Measurements from ENCODE around the gene SPTB.

SPTB gene

DNA sequence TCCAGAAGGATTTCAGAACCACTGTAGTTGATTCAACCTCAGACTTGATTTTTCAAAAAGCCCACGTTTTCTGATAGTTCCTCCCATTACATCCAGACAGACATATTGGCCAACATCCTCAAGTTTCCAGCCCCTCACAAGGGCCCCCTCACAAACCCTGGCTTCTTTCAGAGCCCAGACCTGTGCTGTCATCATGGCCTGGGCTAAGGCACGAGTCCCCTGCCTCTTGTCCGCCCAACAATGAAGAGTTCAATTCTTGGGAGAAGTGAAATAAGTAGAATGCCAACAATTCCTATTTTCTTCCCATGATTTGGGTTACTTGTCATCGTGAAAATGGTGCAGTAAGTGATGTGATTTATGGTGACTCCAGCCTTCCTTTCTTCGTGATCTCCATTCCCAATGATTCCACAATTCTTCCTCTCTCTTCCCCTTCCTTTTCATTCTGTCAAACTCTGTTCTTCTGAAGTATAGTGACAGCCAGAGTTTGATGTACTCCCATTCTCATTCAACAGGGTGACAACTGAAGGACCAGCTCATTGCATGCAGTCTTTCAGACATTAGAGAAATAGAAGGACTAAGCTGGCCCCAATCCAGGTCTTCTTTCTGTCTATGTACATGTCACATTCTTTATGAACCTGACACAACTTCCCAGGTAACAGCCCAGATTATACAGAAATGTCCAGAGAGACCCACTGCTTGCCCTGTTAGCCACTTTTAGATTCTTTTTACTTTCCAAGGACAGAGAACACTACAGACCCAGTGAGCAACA lies 29.2 kb downstream of the SPTB start:
- no peak for DNase-seq (ENCODE audit: low read depth in 2 of 2)

DNA sequence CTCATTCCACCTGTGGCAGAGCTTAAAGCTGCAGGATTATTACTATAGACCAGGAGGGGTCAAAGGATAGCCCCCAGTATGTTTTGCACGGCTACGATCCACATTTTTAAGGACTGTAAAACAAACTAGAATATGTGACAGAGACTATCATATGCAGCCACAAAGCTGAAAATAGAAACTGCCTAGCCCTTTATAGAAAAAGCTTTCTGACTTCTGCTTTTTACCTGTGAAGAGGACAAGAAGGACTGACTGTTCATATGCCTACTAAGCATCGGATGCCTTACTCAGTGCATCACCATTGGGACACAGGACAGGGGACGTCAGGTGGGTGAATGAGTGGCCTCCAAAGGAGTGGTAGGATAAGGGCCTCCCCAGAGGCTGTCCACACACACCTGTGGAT lies 29.8 kb downstream of the SPTB start:
- DNase-seq (ENCODE audit: low read depth in 2 of 2) = no peak

DNA sequence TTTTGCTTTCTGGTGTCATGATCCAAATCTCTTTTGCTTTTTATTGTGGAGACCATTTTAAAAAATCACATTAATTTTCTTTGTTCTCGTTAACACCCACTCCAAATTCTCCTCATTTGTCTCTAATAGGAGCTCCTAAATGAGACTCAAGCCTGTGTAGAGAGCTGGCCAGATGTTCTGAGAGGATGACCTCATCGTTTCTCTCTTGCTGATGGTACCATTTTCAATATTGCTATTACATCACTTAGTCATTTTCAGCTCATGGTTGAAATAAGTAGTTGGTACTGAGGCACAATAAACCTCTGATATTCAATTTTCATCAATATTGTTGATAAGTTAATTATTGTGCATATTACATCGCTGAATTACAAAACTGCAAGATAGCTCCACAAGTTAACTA lies 31.5 kb downstream of the SPTB start:
- no peak for DNase-seq (ENCODE audit: low read depth in 2 of 2)

DNA sequence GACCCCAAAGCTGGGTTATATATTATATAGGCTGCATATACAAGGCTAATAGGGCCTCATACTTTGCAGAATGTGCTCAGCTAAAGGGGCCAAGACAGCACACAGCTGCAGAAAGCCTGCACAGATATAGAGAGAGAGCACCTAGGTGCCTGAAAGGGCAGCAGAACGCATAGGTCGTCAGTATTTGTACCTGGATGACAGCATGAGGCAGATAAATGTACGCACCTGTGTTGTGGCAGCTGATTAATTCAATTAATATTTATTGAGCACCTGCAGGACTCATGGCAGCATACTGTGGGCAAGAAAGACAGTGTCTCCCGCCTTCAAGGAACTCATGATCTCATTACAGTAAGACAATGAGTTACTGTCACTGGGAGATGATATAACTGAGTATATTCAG lies 33.4 kb downstream of the SPTB start:
- no peak for DNase-seq (ENCODE audit: low read depth in 2 of 2)

DNA sequence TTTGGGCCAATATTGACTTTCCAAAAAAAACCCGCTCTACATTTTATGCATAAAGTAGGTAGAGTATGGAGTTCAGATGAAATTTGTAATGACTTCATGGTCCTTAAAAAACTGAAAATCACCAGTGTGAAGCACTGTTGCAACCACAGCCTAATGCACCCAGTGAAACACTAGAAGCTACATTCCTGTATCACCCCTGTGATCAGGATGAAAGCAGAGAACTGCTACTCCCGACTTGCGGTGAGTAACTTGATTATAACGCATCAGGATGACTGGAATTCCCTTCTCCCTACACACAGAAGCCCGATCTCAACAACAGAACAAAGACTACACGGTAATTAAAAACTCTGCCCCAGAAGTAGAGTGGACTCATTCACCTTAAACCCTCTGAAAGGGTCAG lies 33.8 kb downstream of the SPTB start:
- no peak for DNase-seq (ENCODE audit: low read depth in 2 of 2)

DNA sequence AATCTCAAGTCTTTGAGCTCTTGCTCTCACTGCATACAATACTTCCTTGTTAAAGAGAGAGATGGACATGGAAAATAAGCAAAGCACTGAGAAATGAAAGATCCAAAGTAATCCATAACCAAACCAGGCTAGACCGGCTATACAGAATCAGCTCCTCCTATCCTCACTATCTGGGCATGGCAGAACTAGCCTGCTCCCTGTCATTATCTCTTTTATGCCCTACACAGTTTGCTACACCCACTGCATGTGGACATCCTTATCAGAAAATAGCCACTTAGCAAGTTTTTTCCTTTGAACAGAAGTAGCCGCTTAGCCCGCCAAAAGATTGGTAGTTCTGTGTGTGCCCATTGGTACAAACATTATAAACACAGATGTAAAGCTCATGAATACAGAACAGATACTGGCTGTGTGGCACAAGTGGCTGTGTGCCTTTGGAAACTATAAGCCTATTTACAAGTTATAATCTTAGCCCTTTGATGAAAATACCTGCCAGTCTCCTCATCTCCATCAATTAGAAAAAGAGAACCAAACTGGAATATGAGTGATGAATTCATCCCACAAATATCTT lies 34.7 kb downstream of the SPTB start:
- DNase-seq (ENCODE audit: low read depth in 2 of 2) = no peak

DNA sequence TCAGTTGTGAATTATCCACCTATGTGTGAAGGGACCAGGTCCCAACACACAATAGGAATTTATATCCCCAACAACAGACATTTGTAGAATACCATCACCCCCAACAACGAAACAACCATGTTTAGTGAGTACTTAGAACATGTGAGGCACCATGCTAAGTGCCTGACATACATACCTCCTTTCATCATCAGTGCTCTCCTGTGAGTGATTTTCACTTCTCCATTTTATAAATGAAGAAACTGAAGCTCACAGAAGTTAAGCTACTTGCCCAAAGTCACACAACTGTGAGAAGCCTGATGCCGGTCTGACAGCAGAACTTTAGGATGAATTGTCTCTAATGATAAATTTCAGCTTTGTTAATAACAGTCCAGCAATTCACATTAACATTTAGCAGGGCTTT lies 35.4 kb downstream of the SPTB start:
- DNase-seq (ENCODE audit: low read depth in 2 of 2) = no peak

DNA sequence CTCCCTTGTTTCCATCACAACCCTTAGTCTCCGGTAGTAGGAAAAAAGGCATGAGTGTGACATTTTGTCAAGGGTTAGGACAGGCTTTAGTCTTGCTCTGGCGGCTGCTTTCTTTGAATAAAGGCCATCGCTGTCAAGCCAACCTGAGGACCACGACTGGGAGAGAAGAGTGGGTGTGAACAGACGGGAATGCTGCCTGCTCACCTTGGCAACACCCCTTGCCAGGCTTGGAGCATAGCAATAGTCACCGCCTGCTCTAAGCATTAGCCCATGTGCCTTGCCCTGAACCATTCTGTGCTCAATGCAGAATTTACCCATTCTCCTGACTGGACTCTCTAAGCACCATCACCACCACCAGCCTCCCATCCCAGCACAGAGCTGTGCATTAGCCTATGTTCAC lies 36.2 kb downstream of the SPTB start:
- DNase-seq (ENCODE audit: low read depth in 2 of 2) = no peak

DNA sequence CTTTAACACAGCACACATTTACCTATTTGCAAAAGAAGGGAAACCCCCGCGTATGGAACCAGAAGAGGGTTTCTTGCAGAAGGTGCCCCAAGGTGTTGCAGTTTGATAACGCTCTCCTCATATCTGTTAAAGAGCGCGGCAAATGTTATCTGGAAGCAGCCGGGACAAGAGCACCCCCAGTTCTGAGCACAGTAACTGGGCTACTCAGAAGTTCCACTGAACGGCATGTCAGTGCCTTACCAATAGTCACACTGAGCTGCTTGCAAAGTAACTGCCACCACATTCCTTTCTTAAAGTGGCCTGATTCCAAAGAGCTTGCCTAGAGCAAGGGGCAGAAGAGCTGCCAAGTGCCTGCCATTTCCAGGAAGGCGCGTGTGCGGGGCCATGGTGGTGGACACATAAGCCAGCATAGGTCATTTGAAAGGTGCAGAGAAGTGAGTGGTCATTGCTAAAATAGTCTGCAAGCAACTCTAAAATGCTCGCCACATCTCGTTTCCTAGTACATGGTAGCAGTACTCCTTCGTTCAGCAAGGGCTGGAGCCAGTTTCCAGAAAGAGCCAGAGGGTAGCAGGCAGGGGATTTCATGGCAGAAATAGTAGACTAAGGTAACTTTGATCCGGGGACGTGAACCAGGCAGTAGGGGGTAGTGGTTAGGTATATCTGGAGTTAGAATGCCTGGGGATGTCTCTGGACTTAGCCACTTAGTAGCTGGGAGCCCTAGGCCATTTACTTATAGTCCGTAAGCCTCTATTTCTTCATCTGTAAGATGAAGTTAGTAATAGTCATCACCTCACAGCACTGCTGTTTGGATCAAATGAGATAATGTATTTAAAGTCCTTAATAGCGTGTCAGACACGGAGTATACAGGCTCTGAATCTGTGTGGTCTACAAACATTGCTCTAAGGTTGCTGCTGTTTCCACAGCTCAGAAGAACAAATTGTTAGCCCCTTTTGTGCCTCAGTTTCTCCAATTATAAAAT lies 37.6 kb downstream of the SPTB start:
- no peak for DNase-seq (ENCODE audit: low read depth in 2 of 2)

DNA sequence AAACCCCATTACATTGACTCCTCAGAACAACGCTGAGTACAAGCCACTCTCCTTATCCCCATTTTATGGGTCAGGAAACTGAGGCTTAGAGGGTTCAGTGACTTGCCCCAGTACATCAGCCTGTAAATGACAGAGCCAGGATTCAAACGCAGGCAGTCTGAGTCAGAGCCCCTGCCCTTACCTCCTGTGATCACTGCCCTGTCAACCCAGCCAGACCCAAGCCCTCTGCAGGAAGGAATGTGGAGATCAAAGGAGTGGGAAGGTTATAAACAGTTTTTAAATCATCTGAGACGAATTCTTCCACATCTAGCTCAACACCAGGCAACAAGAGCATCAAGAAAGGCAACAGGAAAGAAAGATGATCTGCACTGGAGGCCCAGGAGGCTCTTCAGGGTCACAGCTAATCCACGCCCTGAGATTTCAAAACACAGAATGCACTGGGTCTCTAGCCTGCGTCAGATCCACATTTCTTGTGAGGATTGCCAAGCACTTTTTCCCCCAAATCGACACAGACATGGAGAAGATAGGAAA lies 38.5 kb downstream of the SPTB start:
- no peak for DNase-seq (ENCODE audit: low read depth in 2 of 2)

DNA sequence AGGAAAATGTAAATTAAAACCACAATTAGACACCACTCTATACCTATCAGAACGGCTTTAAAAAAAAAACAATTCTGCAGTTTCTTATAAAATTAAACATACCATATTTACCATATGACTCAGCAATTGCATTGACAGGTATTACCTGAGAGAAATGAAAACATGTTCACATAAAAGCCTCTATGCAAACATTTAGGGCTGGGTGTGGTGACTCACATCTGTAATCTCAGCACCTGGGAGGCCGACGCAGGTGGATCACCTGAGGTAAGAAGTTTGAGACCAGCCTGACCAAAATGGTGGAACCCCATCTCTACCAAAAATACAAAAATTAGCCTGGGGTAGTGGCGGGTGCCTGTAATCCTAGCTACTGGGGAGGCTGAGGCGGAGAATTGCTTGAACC lies 41.1 kb downstream of the SPTB start:
- no peak for DNase-seq (ENCODE audit: low read depth in 2 of 2)

DNA sequence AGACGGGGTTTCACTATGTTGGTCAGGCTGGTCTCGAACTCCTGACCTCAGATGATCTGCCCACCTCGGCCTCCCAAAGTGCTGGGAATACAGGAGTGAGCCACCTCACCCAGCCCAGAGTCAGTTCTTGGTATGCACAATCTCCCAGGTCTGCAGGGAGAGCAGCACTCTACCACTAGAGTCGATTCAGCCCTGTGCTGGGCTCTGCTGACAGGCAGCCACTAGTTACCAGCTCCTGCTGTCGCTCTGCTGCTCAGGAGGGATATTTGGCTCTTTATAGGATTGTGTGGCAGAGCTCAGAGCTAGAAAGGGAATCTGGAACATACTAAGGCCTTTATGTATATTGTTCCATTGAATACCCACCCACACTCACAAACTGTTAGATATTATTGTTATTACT lies 44.3 kb downstream of the SPTB start:
- no peak for DNase-seq (ENCODE audit: low read depth in 2 of 2)

DNA sequence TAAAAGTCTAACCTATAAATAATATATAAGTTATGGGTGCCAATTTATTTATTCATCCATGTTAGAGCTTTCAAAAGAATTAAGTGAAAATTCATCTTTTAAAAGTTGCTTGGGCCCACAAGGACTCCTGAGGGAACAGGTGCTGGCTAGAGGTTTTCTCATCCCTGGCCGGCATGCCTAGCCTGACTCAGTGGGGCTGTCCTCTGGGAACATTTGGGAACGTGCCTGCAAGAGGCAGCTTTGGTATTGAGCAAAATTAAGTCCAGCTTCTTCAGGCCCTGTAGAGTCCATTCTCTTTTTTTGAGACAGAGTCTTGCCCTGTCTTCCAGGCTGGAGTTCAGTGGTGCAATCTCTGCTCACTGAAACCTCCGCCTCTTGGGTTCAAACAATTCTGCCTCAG lies 44.7 kb downstream of the SPTB start:
- no peak for DNase-seq (ENCODE audit: low read depth in 2 of 2)

DNA sequence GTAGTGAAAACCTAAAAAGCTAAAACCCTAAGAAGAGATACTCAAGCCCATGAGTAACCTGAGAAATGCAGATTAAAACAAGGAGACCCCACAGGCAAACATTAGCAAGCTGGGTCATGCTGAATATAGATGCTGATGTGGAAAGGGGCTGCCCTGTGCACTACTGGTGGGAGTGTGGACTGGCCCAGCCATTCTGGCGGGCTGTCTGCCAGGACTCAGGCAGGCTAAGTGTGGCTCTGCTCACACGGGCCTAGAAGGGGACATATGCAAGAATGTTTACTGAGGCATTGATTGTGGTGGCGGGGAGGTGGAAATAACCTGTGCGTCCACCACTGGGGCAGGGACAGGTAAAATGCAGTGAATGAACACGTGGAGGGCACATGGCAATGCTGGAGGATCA lies 48.3 kb downstream of the SPTB start:
- DNase-seq (ENCODE audit: low read depth in 2 of 2) = no peak

DNA sequence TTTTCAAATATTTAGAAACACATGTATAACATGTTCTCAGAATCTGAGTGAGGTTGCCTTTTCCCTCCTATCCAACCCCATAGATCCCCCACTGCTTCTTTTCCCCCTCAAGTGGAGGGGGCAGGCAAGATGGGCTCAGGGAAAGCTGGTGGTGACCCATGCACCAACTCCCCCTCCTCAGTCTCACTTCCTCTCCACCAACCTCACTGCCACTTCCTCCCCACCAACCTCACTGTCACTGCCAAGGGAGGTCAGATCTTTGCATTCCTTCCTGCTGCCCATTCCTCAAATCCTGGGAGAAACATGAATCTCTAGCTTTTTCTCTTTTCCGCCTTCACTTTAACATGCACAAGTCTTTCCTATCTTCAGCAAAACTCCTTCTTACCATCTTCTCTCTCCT lies 48.7 kb downstream of the SPTB start:
- no peak for DNase-seq (ENCODE audit: low read depth in 2 of 2)

DNA sequence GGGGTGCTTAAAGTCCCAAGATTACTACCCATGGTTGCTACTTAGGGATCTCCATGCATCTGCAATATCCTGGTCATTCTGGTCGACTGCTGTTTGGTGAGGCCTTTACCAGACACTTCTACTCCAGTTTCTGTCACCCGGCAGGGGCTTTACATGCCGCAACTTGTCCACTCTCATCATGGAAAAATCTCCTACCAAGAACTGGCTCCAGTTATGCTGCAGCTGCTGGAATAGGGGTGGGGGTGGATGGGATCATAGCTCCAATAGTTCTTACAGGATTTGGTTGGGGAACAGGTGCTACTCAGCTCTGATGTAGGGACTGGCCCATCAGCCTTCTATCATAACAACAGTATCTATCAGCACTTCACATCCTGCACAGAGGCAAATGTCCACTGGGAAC lies 51.6 kb downstream of the SPTB start:
- DNase-seq (ENCODE audit: low read depth in 2 of 2) = no peak

DNA sequence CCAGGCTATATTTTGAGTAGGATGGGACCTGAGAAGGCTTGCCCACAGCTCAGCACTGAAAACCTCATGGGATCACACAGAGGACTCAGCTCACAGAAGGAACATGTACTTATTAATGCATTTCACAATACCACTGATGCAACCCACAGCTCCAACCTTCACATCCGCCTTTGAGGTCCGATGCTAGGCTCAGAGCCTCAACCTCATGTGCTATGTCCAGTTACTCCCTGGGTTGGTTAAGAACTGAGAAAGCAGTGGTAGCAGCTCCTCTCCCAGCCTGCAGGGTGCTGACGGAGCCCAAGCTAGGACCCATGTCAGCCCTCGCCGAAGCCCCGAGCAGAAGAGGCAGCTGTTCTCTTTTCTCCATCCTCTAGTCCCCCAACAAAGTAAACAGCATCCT lies 52.9 kb downstream of the SPTB start:
- DNase-seq (ENCODE audit: low read depth in 2 of 2) = no peak

DNA sequence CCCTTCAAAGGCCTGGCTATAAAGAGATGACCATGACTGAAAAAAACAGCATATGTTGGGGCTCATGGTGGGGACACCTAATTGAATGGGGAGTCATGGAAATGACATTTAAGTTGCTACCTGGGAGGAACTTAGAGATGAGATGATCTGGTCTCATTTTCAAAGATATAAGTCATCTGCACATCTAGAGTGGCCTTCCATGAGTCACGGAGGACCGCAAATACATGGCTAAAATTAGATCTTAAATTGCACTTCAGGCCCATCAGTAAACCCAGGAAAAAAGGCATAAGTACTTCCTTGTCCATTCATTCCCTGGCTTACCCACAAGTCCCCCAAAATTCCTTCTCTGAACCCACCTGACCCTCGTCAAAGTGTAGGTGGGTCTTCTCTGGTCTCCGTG lies 53.4 kb downstream of the SPTB start:
- no peak for DNase-seq (ENCODE audit: low read depth in 2 of 2)

DNA sequence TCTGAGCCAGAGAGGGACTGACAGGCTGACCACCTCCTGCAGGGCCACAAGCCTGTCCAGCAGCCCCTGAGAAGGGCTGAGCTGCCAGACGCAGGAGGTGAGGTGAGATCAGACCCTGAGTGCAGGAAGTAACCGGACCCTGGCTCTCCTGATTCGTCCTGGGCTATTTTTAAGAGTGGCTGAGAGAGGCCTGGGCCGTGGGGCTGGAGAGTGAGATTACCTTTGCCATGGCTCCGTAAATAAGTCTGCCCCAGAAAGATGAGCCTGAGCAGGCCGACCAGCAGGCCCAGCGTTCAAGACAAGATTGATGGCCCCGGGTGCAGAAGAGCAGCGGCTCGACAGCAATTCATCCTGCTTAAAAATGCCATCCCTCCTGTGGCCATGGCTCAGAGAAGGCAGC lies 54.2 kb downstream of the SPTB start:
- no peak for DNase-seq (ENCODE audit: low read depth in 2 of 2)

DNA sequence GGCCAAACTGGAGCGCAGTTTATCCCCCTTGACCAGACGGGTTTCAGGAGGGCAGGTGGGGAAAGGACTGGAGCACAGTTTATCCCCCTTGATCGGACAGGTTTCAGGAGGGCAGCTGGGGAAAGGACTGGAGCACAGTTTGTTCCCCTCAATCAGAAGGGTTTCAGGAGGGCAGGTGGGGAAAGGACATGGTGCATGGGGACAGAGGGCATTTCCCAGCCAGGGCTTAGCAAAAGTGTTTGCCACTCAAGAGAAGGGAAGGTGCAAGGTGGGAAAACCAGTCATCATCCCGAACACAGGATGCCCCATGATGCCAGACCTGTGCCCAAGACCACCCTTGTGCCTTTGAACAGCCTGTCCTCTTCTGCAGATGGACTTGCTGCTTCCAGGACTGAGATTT lies 54.7 kb downstream of the SPTB start:
- DNase-seq (ENCODE audit: low read depth in 2 of 2) = no peak

DNA sequence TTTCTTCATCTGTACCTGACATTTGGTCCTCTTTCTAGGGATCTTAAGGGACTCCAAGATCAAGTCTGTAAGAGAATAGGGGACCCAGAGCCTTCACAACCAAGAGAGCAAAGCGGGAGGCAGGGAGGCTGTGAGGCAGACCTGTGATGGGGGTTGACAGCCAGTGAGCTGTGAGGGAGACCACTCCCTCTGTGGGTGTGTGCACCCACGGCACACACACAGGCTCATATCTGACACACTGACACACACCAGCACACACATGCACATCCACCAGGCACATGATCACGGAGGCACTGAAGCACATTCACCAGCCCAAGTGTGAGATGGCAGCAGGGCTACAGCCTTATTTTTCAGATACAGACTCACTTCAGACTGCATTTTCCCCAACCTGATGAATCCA lies 55.2 kb downstream of the SPTB start:
- DNase-seq (ENCODE audit: low read depth in 2 of 2) = no peak

DNA sequence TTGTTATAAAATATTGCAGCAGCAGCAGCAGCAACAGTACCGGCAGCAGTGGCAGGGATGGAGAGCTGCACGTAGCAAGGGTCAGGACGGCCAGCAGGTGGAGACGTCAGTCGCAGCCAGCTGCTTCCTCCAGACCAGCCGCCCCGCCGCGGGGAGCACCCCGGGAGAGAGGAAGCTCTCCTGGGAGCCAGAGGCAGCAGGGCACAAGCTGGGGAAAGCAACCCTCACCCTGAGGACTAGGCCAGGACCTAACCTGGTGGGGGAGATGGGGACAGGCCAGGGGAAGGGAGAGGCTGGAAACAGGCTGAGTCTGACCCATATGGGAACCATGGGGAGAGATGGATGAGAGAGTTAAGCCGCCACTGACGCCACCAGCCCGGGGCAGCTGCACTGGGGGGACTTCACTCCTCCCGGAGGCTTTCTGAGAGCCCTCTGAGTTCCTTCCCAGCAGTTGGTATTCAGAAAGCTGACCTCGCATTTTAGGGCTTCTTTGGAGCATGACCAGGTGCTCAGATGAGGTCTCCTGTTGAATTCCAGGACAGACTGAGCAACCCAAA lies 56.3 kb downstream of the SPTB start:
- peak; percentile 12 to 51 for DNase-seq (ENCODE audit: low read depth in 2 of 2)

Measured in stimulated activated CD8-positive, alpha-beta memory T cell treated with anti-CD3 and anti-CD28 coated beads, Interleukin-7, amount 100 ng/mL, for 4 hours (primary cell).